Transverse colon (tissue), 4 donors: ENCODE data around the gene PASD1. TPM values are rescaled to one million over a fixed set of nuclear protein-coding genes. Genes with fewer than 3 reads are reported as not detected.

ENCODE experiments used
- DNase-seq: peaks from one replicate; pipeline ENCODE4 v3.0.0-alpha.2; 2019
- H3K27ac ChIP-seq, 4 donors: fragments of 200-600 bp; sonication (generic); 2 replicates each; pipeline ENCODE4 v1.5.1; 2016 to 2018; ENCODE audit warnings: inconsistent platforms in 4 of 4
- H3K27me3 ChIP-seq: fragments of 200-600 bp; sonication (generic); 2 replicates; pipeline ENCODE4 v1.5.1; 2017; ENCODE audit warnings: inconsistent platforms
- H3K36me3 ChIP-seq, 4 donors: fragments of 200-600 bp; sonication (generic); 2 replicates each; pipeline ENCODE4 v1.5.1; 2017 to 2019; ENCODE audit warnings: inconsistent platforms in 4 of 4
- H3K4me1 ChIP-seq, 4 donors: fragments of 200-600 bp; sonication (generic); 2 replicates each; pipeline ENCODE4 v1.5.1; 2017 to 2020; ENCODE audit warnings: inconsistent platforms in 4 of 4
- H3K4me3 ChIP-seq, 4 donors: fragments of 200-600 bp; sonication (generic); 1 replicate in 1 of 4; 2 replicates in 3 of 4; pipeline versions ENCODE4 v1.5.1 to v1.6.1; 2017 to 2019; ENCODE audit warnings: inconsistent platforms in 4 of 4
- H3K9me3 ChIP-seq, 2 donors: fragments of 200-600 bp; sonication (generic); 2 replicates each; pipeline ENCODE4 v1.5.1; 2017 to 2019; ENCODE audit warnings: inconsistent platforms in 2 of 2
- EP300 ChIP-seq: sonication (generic); formaldehyde crosslinking; IDR thresholded peaks from one replicate; pipeline ENCODE4 v1.6.1; 2017; ENCODE audit warnings: antibody characterized with exemption, low read depth
- POLR2A ChIP-seq: fragments of 450-650 bp; IDR thresholded peaks from one replicate; pipeline ENCODE4 v1.6.1; 2016; ENCODE audit warnings: antibody characterized with exemption, mild to moderate bottlenecking, moderate library complexity
- POLR2AphosphoS5 ChIP-seq, 3 donors: sonication (generic); formaldehyde crosslinking; IDR thresholded peaks; one replicate each; pipeline ENCODE4 v1.6.1; 2016; ENCODE audit warnings: antibody characterized with exemption in 3 of 3
- WGBS, 2 donors: methylation state at CpG; one replicate each; pipeline ENCODE4 v1.1.5; 2018; ENCODE audit warnings: low coverage in 1 of 2; 5-methylcytosine and 5-hydroxymethylcytosine counted together
- in situ Hi-C, 4 donors: fragments of 200-750 bp; cut with MboI; loops; one replicate each; pipeline versions ENCODE4 v1.15.0 to v1.15.1; 2017; ENCODE audit warnings: low sequenced_read_pairs in 3 of 4, low pct_ligation_motif_present in 1 of 4, low pct_unique_long_range_greater_than_20kb in 1 of 4
- intact Hi-C: fragments of 100-400 bp; cut with DNase I; formaldehyde crosslinking; loops from one replicate; pipeline ENCODE4 v1.15.1; 2023; ENCODE audit warnings: low total_unique reads
- total RNA-seq, 4 donors: library from RNA; depleted of rRNA; stranded (reverse); fragments of >200 nt; gene quantifications; one replicate each; pipeline ENCODE4 v1.1.0, GENCODE V29; 2016
- TF ChIP-seq, protein P1 (sequence below), 5 experiments: fragments of 200-600 bp in 3 of 5; fragments of 450-650 bp in 2 of 5; sonication (generic) in 3 of 5; IDR thresholded peaks; 1 replicate in 2 of 5; 2 replicates in 3 of 5; pipeline ENCODE4 v1.5.1; 2016 to 2017; ENCODE audit warnings: antibody characterized with exemption in 5 of 5, inconsistent platforms in 3 of 5, mild to moderate bottlenecking in 2 of 5, moderate library complexity in 1 of 5

Gene PASD1
- total RNA-seq, 4 donors from 2014 or later, result not detected

DNA sequence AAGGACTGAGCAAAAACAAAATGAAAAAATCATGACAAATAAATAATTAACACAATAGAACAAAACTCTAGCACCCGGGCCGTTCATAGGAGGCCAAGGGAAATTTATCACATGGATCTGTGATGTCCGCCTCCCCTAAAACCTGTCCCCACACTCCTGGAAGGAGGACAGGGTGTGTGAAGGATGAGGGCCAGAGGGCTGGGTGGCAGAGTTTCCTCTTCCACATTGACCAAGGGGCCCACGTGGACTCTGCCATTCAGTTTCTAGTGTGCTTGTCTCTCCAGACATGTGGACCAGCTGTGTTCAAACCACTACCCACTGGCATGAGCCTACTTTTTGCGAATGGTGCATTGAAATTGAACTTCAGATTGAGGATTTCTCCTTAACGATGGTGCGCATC is 138.1 kb downstream of the PASD1 start:
- H3K27me3 ChIP-seq, result no peaks in the 10 kb centered on the region
- H3K27ac ChIP-seq, result no peak overlapping the region
- H3K4me3 ChIP-seq, result no peak overlapping the region
- 81% methylated on average over 7 of the region's 7 CpGs; no CpG with 5 or more reads in 1 of the 2 donors for WGBS, 2 donors
- H3K36me3 ChIP-seq, result no peaks in the 10 kb centered on the region
- in situ Hi-C loops (no loop called here), intact Hi-C loops (no loop called here)
- H3K4me1 ChIP-seq, result no peaks in the 10 kb centered on the region
- no peak for DNase-seq
- TF ChIP-seq EP300 (no peak), POLR2AphosphoS5 (IDR thresholded peaks at IDR 0.05) (no peak), POLR2A (no peak)
- TF ChIP-seq, protein P1, sequence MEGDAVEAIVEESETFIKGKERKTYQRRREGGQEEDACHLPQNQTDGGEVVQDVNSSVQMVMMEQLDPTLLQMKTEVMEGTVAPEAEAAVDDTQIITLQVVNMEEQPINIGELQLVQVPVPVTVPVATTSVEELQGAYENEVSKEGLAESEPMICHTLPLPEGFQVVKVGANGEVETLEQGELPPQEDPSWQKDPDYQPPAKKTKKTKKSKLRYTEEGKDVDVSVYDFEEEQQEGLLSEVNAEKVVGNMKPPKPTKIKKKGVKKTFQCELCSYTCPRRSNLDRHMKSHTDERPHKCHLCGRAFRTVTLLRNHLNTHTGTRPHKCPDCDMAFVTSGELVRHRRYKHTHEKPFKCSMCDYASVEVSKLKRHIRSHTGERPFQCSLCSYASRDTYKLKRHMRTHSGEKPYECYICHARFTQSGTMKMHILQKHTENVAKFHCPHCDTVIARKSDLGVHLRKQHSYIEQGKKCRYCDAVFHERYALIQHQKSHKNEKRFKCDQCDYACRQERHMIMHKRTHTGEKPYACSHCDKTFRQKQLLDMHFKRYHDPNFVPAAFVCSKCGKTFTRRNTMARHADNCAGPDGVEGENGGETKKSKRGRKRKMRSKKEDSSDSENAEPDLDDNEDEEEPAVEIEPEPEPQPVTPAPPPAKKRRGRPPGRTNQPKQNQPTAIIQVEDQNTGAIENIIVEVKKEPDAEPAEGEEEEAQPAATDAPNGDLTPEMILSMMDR (IDR thresholded peaks at IDR 0.05), result no peak
- H3K9me3 ChIP-seq, result no peaks in the 10 kb centered on the region

DNA sequence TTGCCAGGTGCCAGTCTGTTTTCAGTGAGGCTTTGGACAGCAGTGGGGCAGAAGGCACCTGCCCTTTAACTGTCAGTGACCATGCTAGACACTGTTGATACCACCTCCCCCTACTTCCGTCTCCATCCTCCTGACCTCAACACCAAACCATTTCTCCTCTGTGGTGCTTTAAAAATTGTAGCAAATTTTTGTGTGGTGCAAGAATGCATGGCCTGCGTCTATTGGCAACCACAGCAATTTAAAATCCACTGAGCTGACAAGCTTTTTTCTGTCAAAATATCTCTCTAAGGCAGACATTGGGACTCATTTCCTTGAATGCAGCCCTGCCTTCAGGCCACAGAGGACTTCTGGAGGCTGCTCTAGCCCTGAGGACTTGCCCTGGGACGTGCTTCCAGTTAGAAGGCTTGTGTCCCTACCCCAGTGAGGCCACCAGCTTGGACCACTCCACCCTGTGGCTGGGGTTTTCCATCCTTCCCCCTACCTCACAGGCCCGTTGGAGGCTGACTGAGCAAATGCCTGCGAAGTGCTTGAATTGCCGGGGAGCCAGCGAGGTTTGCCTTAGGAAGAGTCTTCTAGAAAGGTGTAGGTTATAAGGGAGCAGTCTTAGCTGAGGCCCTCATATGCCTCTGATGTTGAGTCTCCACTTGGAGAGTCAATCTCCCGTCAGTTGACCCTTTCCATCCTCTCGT is 138.7 kb downstream of the PASD1 start:
- H3K36me3 ChIP-seq, result no peaks in the 10 kb centered on the region
- in situ Hi-C loops, result no loop called here
- no peak overlapping the region for H3K4me3 ChIP-seq
- H3K9me3 ChIP-seq, result no peaks in the 10 kb centered on the region
- WGBS, 2 donors, result 68 to 80% methylated on average over 1 to 9 of the region's 9 CpGs
- no peak for TF ChIP-seq EP300
- TF ChIP-seq, protein P1 (IDR thresholded peaks at IDR 0.05), result no peak
- TF ChIP-seq POLR2A, result no peak
- TF ChIP-seq POLR2AphosphoS5 (IDR thresholded peaks at IDR 0.05), result no peak
- H3K27me3 ChIP-seq, result no peaks in the 10 kb centered on the region
- no peak overlapping the region for H3K27ac ChIP-seq
- H3K4me1 ChIP-seq, result no peaks in the 10 kb centered on the region
- no peak for DNase-seq
- intact Hi-C loops, result no loop called here

DNA sequence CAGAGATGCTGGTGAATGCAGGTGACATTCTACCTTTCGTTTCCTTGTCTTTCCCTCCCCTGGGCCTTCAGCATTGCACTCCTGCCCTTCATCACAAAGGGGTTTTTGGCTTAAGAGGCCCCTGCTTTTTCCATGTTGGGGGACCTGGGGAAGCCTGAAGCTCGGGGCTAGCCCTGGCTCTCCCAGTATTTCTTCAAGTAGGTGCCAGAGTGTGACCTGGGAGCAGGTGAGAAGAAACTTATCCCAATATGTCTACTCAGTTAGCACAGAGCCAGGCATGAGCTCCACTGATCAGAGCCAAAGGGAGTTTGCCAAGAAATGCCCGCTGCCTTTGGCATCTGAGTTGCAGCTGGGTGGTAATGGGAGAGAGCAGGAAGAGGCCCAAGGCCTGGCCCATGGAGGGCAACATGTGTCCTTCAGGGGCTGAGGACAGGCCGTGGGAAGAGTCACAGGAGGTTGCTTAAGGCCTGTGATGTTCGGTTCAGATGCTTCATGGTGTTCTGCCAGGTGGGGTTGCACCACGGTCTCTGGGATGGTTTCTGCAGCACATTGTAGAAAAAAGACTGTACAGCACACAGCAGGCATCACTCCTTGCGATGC is 139.4 kb downstream of the PASD1 start:
- in situ Hi-C loops, result no loop called here
- 51 to 83% methylated on average over 1 to 7 of the region's 7 CpGs for WGBS, 2 donors
- Histone ChIP-seq H3K9me3 (no peaks in the 10 kb centered on the region), H3K27ac (no peak overlapping the region), H3K36me3 (no peaks in the 10 kb centered on the region), H3K4me3 (no peak overlapping the region), H3K4me1 (no peaks in the 10 kb centered on the region), H3K27me3 (no peaks in the 10 kb centered on the region)
- no peak for DNase-seq
- intact Hi-C loops, result no loop called here
- TF ChIP-seq EP300 (no peak), POLR2A (no peak), POLR2AphosphoS5 (IDR thresholded peaks at IDR 0.05) (no peak)
- TF ChIP-seq, protein P1 (IDR thresholded peaks at IDR 0.05), result no peak

DNA sequence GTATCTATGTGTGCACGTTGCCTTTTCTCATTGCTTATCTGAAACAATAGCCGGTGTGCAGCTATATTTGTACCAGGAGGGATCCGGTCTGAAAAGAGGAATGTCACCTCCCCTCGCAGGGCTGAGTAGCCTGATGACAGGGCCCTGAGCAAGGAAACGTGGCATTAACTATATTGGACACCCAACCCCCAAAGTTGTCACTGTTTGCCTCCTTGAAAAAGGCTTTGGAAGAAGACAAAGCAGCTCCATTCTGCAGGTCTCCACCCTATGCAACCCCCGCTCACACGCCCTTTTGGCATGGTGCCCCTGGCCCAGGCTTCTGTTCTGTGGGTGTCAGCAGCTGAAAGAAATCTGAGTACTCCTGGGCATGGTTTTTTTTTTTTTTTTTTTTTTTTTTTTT is 140.0 kb downstream of the PASD1 start:
- H3K4me3 ChIP-seq, result no peak overlapping the region
- in situ Hi-C loops, result no loop called here
- no peaks in the 10 kb centered on the region for H3K9me3 ChIP-seq
- H3K27ac ChIP-seq, result no peak overlapping the region
- TF ChIP-seq, protein P1 (IDR thresholded peaks at IDR 0.05), result no peak
- TF ChIP-seq POLR2AphosphoS5 (IDR thresholded peaks at IDR 0.05), result no peak
- no peak for TF ChIP-seq POLR2A
- TF ChIP-seq EP300, result no peak
- no peak for DNase-seq
- no peaks in the 10 kb centered on the region for H3K36me3 ChIP-seq
- no peaks in the 10 kb centered on the region for H3K27me3 ChIP-seq
- WGBS, 2 donors, result 53% methylated on average over 7 of the region's 7 CpGs; no CpG with 5 or more reads in 1 of the 2 donors
- H3K4me1 ChIP-seq, result no peaks in the 10 kb centered on the region
- intact Hi-C loops, result no loop called here
